Activated T-helper 1 cell treated with Interleukin-2 at 50 U/mL for 16 hours (primary cell): Measurements from ENCODE around the gene TEP1.
"Not testable (repeated sequence)": the region's sequence is repeated elsewhere in the genome, so short reads cannot be mapped to it uniquely, and the experiment has no call there.

Experiments used
- DNase-seq: peaks from one replicate; pipeline ENCODE4 v3.0.0-alpha.2; 2020; ENCODE audit warnings: low read depth

Gene TEP1

DNA sequence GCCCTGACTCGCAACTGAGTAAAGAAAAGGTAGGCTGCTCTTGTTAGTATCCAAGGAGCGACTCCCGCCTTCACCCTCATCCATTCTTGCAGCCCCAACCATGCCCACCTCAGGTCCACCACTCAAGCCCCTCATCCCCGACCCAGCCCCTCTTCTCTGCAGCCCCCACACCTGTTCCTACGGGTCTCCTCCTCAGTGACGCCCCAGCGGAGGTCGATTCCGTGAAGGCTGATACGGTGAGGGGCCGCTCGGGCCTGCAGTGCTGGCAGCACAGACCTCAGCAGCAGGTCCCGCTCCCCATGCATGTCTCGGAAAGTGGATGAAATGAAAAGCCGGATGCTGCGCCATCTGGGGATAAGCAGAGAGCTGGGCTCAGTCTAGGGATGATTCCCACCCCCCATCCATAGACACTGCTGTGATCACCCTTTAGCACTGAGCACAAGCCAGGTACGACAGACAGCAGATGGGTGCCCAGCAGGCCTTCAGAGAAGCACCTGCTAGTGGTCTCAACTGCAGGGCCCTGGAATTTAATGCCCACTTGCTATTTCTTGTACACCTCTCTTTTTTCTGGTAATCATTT lies 26.9 kb downstream of the TEP1 start:
- DNase-seq: no peak

DNA sequence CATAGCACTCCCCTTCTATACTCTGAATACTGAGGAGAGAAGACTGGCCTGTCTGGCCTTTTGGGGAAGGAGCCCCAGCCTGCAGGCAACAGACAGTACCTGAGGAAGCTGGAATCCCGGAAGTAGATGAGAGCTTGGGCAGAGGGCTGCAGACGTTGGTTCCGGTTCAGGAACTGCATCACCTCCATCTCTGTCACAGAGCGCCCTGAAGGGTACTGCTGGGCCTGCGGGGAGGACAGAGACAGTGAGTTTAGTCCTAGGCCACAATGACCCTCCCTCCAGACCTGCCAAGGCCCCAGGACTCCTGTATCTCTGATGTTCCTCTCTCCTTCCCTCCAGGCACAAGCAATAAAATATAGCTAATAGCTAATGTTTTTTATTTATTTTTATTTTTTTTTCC lies 28.4 kb downstream of the TEP1 start:
- DNase-seq: no peak

DNA sequence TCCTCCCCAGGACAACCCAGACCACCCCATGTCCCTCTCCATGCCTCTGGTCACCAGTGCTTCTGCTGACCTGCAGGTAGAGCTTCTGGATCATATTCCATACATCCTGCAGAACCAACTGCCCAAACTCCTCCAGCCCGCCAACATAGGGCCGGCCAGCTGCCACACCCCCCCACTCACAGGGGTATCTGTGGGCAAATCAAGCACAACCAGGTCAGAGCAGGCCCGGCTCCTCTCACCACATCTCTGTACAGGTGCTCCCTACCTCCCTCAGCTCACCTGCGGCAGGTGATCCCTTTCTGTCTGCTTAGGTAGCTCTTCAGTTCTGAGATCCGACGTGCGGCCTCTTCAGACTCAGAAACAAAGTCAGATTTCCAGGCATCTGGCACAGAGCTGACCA lies 29.0 kb downstream of the TEP1 start:
- no peak for DNase-seq

DNA sequence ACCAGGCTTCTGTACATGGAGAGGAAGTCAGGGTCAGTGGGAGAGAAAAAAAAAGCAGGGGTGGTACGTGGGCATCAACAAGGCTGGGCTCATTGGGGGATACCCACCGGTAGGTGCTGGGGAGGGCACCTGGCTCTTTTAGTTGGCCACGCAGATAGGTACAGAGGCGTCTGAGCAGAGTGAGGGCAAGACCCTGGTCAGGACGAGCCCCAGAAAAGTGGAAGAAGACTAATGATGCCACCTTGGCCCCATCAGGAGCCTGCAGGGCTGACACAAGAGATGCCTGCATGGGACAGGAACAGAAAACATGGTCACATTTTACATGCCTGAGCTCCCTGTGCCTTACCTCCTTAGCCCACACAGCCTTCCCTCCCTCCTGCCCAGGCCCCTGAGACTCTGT lies 29.7 kb downstream of the TEP1 start:
- DNase-seq: no peak

DNA sequence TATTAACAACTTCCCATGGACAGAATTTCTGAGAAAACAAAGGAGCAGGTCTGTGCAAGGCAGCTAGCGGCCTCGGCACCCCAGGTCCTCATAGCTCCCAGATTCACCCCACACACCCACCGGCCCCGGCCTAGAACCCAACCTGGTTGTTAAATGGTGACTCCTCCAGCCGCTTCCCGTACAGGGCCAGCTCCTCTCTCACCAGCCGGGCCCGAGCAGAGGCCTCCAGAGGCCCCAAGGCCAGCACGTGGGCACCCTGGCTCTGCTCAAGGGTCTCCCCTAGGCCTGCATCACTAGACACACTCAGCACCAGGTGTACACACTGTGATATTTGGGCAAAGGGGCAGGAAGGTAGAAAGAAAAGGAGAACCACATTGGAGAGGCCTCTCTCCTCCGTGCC lies 30.3 kb downstream of the TEP1 start:
- no peak for DNase-seq

DNA sequence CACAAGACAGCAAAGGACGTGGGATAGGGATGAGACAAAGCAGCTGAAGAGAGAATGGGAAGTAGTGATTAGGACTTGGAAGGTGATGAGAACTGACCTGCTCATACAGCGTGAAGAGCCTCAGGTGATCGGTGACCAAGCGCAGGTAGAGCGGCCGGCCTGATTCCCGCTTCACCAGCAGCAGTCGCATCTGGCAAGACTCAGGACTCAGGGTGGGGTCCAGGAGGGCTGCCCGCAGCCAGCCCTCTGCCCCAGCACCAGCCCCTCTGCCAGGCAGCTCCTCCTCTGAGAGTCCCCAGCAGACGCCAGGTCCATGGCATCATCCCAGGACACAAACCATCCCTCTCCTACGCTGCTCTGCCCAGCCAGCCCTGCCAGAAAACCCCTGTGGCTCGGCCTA lies 30.8 kb downstream of the TEP1 start:
- DNase-seq: no peak

DNA sequence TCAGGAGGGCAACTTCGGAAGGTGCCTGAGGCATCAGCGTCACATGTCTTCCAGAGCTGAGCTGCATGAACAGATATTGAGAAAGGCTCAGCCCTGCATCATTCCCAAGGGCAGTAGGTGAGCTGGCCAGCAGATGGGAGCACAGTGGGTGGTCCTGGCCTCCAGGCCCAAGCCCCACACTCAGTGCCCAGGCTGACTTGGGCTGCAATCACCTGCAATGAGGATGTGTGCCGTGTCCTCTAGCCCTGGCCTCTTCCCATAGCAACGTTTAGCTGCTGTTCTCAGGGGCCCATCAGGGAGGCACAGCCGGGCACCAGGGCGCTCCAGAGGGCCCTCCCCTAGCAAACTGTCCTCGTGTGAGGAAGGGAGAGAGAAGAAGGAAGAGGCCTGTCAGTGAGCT lies 32.0 kb downstream of the TEP1 start:
- no peak for DNase-seq

DNA sequence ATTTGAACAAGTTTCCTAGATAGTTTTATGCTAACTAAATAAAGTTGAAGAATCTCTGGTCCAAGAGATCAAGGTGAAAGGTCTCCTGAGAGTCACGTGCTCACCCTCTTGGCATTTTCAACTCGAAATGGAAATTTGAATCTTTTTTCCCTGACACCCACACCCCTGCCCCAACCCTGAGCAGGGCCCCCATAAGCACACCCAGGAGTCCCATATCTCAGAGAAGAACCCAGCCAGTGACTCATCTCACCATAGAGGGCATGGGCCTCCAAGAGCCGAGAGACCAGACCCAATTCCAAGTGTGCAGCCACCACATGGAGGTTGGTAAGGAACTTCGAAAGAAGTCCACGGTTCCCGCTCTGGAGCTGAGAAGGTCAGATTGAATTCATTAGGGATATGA lies 32.6 kb downstream of the TEP1 start:
- DNase-seq: no peak

DNA sequence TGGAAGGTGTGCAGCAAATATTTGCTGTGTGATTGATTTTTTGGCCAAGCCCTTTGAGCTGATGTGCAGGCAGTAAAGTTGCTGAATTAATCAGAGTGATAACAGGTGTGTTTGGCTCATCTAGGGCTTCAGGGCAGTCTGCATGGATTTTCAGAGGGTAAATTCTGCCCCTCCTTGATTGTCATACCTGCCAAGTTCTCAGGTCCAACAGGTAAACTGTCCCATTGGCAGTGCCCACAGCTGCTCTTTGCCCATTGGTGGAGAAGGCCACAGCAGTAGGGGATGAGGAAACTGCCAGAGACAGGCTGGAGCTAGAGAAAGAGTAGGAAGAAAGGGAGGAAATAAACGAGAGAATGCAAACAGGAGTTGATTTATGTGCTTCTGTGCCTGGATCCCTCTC lies 33.6 kb downstream of the TEP1 start:
- DNase-seq: no peak

DNA sequence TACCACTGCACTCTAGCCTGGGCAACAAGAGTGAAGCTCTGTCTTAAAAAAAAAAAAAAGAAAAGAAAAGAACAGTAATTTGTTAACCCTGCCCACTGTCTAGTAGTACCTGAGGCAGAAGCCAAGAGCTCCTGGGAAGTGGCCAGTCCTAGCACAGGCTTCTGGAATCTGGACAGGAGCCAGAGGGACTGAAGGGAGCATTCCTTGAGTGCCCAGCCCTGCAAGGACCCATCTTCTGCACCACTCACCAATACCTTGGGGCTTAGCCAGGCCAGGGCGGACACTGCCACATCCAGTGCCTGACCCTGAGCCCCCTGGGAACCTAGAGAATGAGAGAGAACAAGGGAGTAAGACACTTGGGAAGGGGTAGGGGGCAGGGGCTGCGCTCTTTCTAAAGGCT lies 36.1 kb downstream of the TEP1 start:
- DNase-seq: no peak

DNA sequence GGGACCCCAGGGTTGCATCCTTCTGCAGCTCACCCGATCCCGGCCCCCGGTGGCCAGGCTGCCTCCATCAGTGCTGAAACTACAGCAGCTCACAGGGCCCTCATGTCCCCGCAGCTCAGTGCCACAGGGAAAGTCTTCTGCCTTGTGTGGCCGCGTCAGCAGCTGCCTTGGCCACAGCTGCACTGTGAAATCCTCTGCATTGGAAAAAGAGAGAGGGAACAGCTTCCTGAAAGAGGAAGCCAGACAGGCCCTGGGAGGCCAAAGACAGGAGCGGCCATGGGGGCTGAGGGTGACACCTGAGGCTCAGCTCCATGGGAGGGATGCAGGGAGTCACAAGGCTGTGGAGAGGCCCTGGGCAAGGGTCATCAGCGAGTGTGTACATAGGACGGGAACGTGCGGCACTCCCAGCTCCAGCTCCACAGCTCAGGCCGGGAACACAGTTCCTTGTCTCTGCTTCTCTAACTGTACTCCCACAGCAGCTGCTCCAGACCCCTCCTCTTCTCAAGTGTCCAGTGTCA lies 37.2 kb downstream of the TEP1 start:
- no peak for DNase-seq

DNA sequence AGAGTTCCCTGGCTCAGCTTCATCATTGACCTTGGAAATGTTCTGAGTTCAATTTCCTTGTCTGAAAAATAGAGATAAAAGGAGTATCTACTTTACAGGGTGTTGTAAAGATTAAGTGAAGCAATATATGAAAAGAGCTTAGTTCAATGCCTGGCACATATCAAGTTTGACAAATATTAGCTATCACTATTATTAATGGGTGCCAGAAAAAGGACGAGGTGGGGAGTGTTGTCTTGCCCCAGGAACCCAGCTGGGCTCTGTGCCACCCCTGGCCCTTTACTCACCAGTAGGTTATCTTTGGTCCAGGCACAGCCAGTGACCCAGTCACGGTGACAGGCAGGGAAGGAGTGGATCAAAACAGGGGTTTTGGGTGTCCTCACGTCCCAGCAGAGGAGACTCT lies 37.8 kb downstream of the TEP1 start:
- no peak for DNase-seq

DNA sequence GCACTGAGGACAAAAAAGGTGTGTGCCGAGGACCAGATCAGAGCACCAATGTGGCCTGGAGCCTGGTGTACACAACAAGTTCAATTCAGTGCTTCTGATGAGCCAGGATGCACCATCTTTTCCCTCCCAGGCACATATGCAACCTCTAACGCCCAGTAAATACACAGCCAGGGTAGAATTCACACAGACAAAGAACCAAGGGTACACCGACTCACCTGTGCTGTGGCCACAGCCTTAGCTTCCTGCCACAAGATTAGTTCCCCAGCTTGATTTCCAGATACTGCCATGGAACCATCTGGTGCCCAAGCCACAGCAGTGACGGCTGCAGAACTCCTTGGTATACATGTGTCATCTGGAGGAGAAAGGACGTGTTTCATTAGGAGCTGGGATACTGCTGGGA lies 40.5 kb downstream of the TEP1 start:
- DNase-seq: no peak

DNA sequence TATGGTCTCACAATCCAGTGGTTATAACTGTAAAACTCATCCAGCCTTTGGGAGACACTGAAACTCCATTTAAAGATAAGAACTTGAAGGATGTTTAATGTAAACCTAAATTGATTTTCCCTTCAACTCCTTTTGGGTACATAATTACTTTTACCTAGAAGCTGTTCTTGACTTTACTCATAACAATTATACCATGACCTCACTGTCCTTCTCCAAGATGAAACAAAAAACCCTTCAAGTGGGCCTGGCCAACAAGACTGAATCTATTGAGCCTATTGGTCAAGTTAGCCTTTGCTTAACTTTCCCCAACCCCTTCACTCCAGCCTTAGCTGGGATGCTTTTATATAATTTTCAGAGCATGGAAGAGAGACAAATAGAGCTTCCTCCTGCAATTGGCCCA lies 47.4 kb downstream of the TEP1 start:
- no peak for DNase-seq

DNA sequence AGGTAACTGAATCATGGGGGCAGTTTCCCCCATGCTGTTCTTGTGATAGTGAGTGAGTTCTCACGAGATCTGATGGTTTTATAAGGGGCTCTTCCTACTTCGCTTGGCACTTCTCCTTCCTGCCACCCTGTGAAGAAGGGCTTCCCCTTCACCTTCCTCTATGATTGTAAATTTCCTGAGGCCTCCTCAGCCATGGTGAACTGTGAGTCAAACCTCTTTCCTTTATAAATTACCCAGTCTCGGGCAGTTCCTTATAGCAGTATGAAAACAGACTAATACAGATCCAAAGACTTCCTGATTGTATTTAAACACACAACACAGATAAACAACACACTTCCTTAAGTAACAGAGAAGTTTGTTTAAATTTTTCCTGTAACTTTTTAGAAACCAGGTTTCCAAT lies 54.8 kb downstream of the TEP1 start:
- not testable (repeated sequence) for DNase-seq

DNA sequence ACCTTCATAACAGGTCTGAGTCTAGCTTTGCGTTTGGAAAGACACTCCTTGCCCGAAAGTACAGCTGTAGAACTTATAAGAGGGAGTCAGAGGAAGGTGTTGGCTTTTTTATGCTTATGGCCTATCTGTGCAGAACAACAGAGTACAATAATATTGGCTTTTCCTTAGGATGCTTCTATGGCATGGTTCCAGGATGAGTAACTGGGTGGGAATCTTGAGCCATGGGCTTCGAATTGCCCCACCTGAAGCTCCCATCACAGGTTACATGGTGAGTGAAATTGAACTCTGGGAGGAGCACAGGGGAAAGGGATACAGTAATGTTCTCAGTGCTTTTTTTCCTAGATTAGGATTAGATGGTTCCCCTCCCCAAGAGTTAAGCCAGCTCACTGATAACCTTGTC lies 56.9 kb downstream of the TEP1 start:
- no peak for DNase-seq

DNA sequence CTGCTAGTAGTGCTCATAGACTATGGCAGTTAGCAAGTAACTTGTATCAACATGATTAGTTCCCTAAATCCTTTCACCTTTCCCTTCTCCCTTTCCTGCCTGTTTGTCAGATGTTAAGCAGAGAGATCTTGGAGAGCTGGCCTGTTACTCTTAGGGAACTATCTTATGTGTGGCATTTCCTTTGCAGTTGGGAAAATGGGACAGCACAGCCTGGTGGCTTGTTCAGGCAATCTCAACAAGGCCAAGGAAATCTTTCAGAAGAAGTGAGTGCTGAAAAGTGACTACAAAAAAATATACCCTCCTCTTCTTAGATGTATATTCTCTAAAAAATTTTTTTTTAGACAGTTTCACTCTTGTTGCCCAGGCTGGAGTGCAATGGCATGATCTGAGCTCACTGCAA lies 62.4 kb downstream of the TEP1 start:
- DNase-seq: no peak

DNA sequence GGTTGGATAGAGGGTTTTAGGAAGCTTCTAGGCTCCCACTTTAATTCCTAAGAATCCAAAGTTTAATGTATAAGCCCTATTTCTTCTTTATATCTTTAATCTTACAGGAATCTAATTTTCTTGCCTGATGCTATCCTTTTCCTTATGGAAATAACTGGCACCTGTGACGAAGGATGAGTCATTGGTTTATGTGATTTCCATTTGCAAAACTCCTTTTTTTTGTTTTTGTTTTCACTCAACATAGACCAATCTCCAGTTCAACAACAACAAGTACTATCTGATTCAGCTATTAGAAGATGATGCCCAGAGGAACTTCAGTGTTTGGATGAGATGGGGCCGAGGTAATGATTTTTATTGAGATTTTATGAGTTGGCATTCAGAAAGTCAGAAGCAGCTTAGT lies 63.0 kb downstream of the TEP1 start:
- DNase-seq: no peak

DNA sequence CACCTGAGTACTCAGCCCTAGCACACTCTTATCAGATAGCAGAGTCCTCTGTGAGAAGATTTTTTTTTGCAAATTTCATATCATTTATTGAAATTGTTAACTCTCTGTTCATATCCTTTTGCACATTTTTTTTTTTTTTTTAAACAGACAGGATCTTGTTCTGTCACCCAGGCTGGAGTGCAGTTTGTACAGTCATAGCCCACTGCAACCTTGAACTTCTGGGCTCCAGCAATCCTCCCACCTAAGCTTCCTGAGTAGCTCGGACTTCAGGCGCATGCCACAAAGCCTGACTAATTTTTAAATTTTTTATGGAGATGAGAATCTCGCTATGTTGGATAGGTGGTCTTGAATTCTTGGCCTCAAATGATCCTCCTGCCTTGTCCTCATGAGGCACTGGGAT lies 65.6 kb downstream of the TEP1 start:
- DNase-seq: no peak

DNA sequence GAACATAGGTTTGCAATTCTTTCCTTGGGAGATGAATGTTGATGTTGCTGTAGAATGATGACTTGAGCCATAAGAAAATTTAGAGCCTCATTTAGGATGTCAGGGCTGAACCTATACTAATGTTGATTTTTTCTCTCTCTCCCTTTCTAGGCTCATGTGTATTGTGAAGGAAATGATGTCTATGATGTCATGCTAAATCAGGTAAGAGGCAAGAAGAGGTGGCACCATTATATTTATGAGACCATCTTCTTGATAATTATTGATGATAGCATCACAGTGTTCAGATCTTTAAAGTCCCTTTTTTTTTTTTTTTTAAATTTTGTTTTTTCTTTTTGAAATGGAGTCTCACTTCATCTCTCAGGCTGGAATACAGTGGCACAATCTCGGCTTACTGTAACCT lies 66.6 kb downstream of the TEP1 start:
- no peak for DNase-seq

DNA sequence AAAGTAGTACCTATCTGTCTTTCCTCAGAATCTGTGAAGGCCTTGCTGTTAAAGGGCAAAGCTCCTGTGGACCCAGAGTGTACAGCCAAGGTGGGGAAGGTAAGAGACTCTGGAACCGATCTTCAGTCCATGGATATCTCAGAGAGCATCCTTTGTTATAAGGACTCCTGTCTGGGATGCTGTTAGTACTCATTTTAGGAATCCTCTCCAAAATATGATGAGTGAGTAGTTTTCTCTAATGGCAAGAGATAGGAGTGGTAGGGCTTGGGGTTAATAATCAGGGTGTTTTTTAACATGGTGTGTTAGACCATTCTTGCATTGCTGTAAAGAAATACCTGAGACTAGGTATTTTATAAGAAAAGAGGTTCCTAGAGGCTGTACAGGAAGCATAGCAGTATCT lies 67.9 kb downstream of the TEP1 start:
- DNase-seq: no peak

DNA sequence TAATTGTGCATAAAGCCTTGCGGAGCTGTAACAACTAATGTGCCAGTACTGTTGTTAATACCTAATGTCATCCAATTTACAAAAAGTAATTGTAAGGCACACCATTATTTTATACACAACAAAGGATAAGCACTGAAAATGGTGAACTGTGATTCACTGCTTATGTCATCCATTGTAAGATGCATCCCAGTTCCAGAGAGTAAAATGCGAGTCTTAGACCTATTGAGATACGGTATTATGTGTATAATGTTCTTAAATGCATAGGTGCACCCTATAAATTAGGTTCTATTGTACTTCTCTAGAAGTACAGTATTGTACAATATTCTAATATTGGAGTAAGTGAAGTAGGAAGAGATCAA lies 69.5 kb downstream of the TEP1 start:
- DNase-seq: no peak

DNA sequence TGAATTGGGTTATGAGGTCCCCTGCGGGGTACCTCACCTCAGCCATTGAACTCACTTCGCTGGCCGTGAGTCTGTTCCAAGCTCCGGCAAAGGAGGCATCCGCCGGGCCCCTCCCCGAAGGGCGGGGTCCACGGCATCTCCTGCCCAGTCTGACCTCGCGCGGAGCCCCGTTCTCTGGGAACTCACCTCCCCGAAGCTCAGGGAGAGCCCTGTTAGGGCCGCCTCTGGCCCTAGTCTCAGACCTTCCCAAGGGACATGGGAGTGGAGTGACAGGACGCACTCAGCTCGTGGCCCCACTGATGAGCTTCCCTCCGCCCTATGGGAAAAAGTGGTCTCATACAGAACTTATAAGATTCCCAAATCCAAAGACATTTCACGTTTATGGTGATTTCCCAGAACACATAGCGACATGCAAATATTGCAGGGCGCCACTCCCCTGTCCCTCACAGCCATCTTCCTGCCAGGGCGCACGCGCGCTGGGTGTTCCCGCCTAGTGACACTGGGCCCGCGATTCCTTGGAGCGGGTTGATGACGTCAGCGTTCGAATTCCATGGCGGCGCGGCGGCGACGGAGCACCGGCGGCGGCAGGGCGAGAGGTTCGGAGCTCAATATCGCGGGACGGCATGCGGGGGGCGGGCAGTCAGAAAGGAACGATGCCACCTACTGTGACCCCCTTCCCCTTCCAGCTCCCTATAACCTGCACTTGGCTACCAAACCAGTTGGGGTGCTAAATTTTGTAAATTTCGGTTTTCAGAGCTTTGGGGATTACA lies 70.0 kb downstream of the TEP1 start, which contains the start of gene PARP2:
PARP2 (plus strand) TSS at position 544 of the 770 bp plus-strand sequence; CDS start at position 551, 7 bp downstream.
- DNase-seq: peak; percentile 79

DNA sequence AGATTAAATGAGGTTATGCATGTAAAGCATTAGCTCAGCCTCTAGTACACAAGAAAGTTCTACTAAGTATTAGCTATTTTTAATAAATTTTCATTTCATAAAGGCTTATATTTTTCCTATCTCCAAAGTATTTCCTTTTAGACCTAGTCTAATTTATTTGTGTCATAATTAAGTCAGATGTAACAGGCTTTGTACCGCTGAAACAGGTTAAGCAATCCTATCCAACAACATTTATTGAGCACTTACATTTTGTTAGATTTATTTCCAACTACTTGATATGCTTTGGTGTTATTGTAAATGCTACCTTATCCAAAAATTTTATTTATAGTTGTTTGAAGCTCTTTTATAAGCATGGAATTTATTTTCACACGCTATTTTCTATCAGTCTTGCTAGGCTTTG lies 71.7 kb downstream of the TEP1 start:
- no peak for DNase-seq
